Small intestine (tissue), 7 donors: ENCODE results near the gene GPA33. TPM values are rescaled to one million over a fixed set of nuclear protein-coding genes. Genes with fewer than 3 reads are reported as not detected.

Source experiments
- DNase-seq, 2 donors: peaks; one replicate each; pipeline versions ENCODE4 v3.0.0 to v3.0.0-alpha.2; 2013
- FAIRE-seq: peaks from 2 replicates; lab custom pipeline; 2012; peaks lifted over from hg19 to GRCh38; lab: Jason Lieb, UNC
- H3K27ac ChIP-seq, 3 donors: one replicate each; pipeline ENCODE4 v1.5.1; 2013; ENCODE audit warnings: low read length in 2 of 3, mild to moderate bottlenecking in 2 of 3, control low read depth in 1 of 3, inconsistent platforms in 1 of 3, low read depth in 1 of 3, moderate library complexity in 1 of 3
- H3K27me3 ChIP-seq, 3 donors: one replicate each; pipeline ENCODE4 v1.6.1; 2013; ENCODE audit warnings: low read length in 3 of 3, inconsistent platforms in 1 of 3; ENCODE audit not compliant: control insufficient read depth in 3 of 3, insufficient read depth in 3 of 3
- H3K36me3 ChIP-seq, 3 donors: one replicate each; pipeline ENCODE4 v1.6.1; 2013; ENCODE audit warnings: low read length in 3 of 3, inconsistent platforms in 1 of 3, low read depth in 1 of 3, mild to moderate bottlenecking in 1 of 3, moderate library complexity in 1 of 3; ENCODE audit not compliant: control insufficient read depth in 3 of 3, insufficient read depth in 2 of 3
- H3K4me1 ChIP-seq, 3 donors: one replicate each; pipeline ENCODE4 v1.6.1; 2013; ENCODE audit warnings: low read length in 2 of 3, inconsistent platforms in 1 of 3, low read depth in 1 of 3, mild to moderate bottlenecking in 1 of 3, moderate library complexity in 1 of 3; ENCODE audit not compliant: control insufficient read depth in 3 of 3, insufficient read depth in 2 of 3
- H3K4me3 ChIP-seq, 3 donors: one replicate each; pipeline ENCODE4 v1.5.1; 2013; ENCODE audit warnings: low read length in 3 of 3, control low read depth in 1 of 3, inconsistent platforms in 1 of 3, low read depth in 1 of 3, mild to moderate bottlenecking in 1 of 3, moderate library complexity in 1 of 3
- H3K9me3 ChIP-seq, 2 donors: one replicate each; pipeline ENCODE4 v1.6.1; 2013; ENCODE audit warnings: low read depth in 1 of 2, low read length in 1 of 2; ENCODE audit not compliant: control insufficient read depth in 2 of 2, insufficient read depth in 1 of 2
- WGBS, 3 donors: extraction: QIAGEN DNeasy Blood & Tissue Kit; methylation state at CpG; one replicate each; pipeline ENCODE4 v1.1.7; 2013; 5-methylcytosine and 5-hydroxymethylcytosine counted together
- polyA plus RNA-seq, 4 donors: library from polyadenylated mRNA; stranded (reverse) in 3 of 4; unstranded in 1 of 4; fragments of 200-250 nt in 3 of 4; fragments of 120-200 nt in 1 of 4; gene quantifications; one replicate each; pipeline versions ENCODE4 v1.2.1 to v1.2.3, GENCODE V29; 2013
- donor health status: healthy with polysubstance abuse.
- donor health status: control.
- donor health status: control.
- donor health status: Bipolar disorder and iron deficiency.
- donor health status: healthy.

The GPA33 gene
- polyA plus RNA-seq, 4 donors = 30.9 to 114 (median 92.9) TPM

GRCh38 chr1:167122121-167122480, 31.9 kb upstream of the GPA33 start:
- Histone ChIP-seq H3K9me3 (no peaks in the 10 kb centered on the region), H3K27ac (peak overlapping the region in 1 of 3 donors; percentile 31), H3K4me3 (no peak overlapping the region), H3K27me3 (peaks cover 0 to under 1% (median 0%) of the 10 kb centered on the region in 3 donors), H3K4me1 (peaks cover 0 to 6% (median 4%) of the 10 kb centered on the region in 3 donors), H3K36me3 (no peaks in the 10 kb centered on the region)
- DNase-seq (no peak), FAIRE-seq (no peak)
- WGBS, 3 donors = 71 to 80% (median 75%) methylated on average over 5 of the region's 5 CpGs

GRCh38 chr1:167121375-167122120, 31.4 kb upstream of the GPA33 start:
- Histone ChIP-seq H3K4me3 (peak overlapping the region; percentile 11 to 64 (median 49)), H3K9me3 (no peaks in the 10 kb centered on the region), H3K27me3 (no peaks in the 10 kb centered on the region), H3K27ac (peak overlapping the region; percentile 31 to 80 (median 70)), H3K36me3 (no peaks in the 10 kb centered on the region), H3K4me1 (peaks cover 0 to 6% (median 4%) of the 10 kb centered on the region in 3 donors)
- DNase-seq = peak; percentile 83 to 85
- 6 to 12% (median 11%) methylated on average over 41 to 47 of the region's 47 CpGs for WGBS, 3 donors
- FAIRE-seq = no peak

GRCh38 chr1:167120899-167121298, 30.7 kb upstream of the GPA33 start:
- H3K4me3 ChIP-seq = peak overlapping the region in 2 of 3 donors; percentile 49 to 64
- peak in 1 of 2 donors; percentile 52 for DNase-seq
- no peak for FAIRE-seq
- H3K4me1 ChIP-seq = peaks cover 0 to 7% (median 4%) of the 10 kb centered on the region in 3 donors
- 20 to 49% (median 34%) methylated on average over 13 of the region's 13 CpGs for WGBS, 3 donors
- H3K27me3 ChIP-seq = no peaks in the 10 kb centered on the region
- H3K9me3 ChIP-seq = no peaks in the 10 kb centered on the region
- peak overlapping the region in 2 of 3 donors; percentile 70 to 80 for H3K27ac ChIP-seq
- no peaks in the 10 kb centered on the region for H3K36me3 ChIP-seq

- Histone ChIP-seq H3K9me3 (no peaks in the 10 kb centered on the region), H3K4me3 (no peak overlapping the region), H3K27me3 (no peaks in the 10 kb centered on the region), H3K27ac (no peak overlapping the region), H3K36me3 (no peaks in the 10 kb centered on the region), H3K4me1 (peaks cover 0 to 9% (median 4%) of the 10 kb centered on the region in 3 donors)
- FAIRE-seq (no peak), DNase-seq (peak in 1 of 2 donors; percentile 62)
- 85 to 91% (median 89%) methylated on average over 3 of the region's 3 CpGs for WGBS, 3 donors
Measured at GRCh38 chr1:167119696-167120095, 29.5 kb upstream of the GPA33 start.

DNA sequence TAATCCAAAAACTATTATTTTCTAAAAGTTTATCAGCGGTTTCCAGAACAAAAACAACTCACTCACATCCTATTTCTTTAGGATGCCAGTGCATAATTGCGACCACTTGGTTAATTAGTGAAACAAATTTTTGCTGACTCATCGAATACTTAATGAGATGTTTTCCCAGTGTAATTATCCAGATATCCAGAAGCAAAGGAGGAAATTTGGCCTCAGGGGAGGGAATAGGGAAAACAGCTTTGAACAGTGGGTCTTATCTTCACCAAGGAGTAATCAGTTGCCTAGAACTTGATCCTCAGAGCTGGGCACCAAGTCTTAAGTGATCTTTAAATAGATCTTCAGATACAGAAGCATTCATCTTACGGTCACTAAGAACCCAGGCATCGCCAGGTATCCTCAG, 28.0 kb upstream of the GPA33 start:
- Histone ChIP-seq H3K36me3 (no peaks in the 10 kb centered on the region), H3K27ac (no peak overlapping the region), H3K4me3 (no peak overlapping the region), H3K27me3 (no peaks in the 10 kb centered on the region), H3K4me1 (peaks cover 0 to 9% (median 4%) of the 10 kb centered on the region in 3 donors), H3K9me3 (no peaks in the 10 kb centered on the region)
- WGBS, 3 donors = 68 to 75% (median 69%) methylated on average over 5 of the region's 5 CpGs
- DNase-seq = no peak
- no peak for FAIRE-seq

- DNase-seq (no peak), FAIRE-seq (no peak)
- H3K27ac ChIP-seq = no peak overlapping the region
- H3K36me3 ChIP-seq = no peaks in the 10 kb centered on the region
- H3K9me3 ChIP-seq = no peaks in the 10 kb centered on the region
- no peaks in the 10 kb centered on the region for H3K27me3 ChIP-seq
- H3K4me1 ChIP-seq = peaks cover 0 to 9% (median 4%) of the 10 kb centered on the region in 3 donors
- no peak overlapping the region for H3K4me3 ChIP-seq
- WGBS, 3 donors = 94 to 98% (median 95%) methylated on average over 9 of the region's 9 CpGs
Measured at GRCh38 chr1:167117225-167117624, 27.0 kb upstream of the GPA33 start.

- 5 to 51% (median 15%) methylated on average over 1 of the region's 1 CpG for WGBS, 3 donors
Measured at GRCh38 chr1:167116174-167116573, 26.0 kb upstream of the GPA33 start.

DNA sequence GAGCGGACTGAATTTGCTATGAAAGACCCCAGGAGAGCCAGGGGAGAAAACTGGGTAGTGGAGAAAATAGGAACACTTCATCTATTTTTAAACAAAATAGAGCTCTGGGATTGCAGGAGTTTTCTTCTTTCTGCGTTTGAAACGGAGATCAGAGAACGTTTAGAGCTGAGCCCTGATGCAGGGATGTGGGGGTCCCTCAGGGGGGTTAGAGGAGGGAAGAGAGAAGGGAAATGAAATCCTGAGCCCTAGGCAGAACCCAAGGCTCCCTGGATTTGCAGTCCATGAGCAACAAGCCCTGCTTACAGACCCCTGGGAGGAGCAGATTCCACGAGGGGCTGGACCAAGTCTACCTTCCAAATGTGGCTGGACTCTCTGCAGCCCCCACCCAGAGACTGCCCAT, 25.5 kb upstream of the GPA33 start:
- no peak overlapping the region for H3K27ac ChIP-seq
- DNase-seq (no peak), FAIRE-seq (no peak)
- peaks cover 0 to 4% (median 0%) of the 10 kb centered on the region in 3 donors for H3K27me3 ChIP-seq
- no peaks in the 10 kb centered on the region for H3K36me3 ChIP-seq
- peaks cover 0 to 2% of the 10 kb centered on the region in 2 donors for H3K9me3 ChIP-seq
- H3K4me3 ChIP-seq = no peak overlapping the region
- 68 to 88% (median 84%) methylated on average over 5 of the region's 5 CpGs for WGBS, 3 donors
- peaks cover 0 to 4% (median 3%) of the 10 kb centered on the region in 3 donors for H3K4me1 ChIP-seq

More at GRCh38 chr1:167116174-167116573, 26.0 kb upstream of the GPA33 start:
- Histone ChIP-seq H3K27me3 (peaks cover 0 to 4% (median 0%) of the 10 kb centered on the region in 3 donors), H3K9me3 (no peaks in the 10 kb centered on the region), H3K27ac (no peak overlapping the region), H3K36me3 (no peaks in the 10 kb centered on the region), H3K4me3 (no peak overlapping the region), H3K4me1 (peaks cover 0 to 4% (median 3%) of the 10 kb centered on the region in 3 donors)
- FAIRE-seq (no peak), DNase-seq (peak; percentile 61 to 78)
